Measurements from ENCODE around the gene TBC1D4. TPM values are rescaled to one million over a fixed set of nuclear protein-coding genes. Genes with fewer than 3 reads are reported as not detected.
"Not testable (repeated sequence)": the region's sequence is repeated elsewhere in the genome, so short reads cannot be mapped to it uniquely, and the experiment has no call there.

TBC1D4 gene
- total and polyA plus RNA-seq, 9 donors: 26.2 to 91.3 (median 52.6) TPM

DNA sequence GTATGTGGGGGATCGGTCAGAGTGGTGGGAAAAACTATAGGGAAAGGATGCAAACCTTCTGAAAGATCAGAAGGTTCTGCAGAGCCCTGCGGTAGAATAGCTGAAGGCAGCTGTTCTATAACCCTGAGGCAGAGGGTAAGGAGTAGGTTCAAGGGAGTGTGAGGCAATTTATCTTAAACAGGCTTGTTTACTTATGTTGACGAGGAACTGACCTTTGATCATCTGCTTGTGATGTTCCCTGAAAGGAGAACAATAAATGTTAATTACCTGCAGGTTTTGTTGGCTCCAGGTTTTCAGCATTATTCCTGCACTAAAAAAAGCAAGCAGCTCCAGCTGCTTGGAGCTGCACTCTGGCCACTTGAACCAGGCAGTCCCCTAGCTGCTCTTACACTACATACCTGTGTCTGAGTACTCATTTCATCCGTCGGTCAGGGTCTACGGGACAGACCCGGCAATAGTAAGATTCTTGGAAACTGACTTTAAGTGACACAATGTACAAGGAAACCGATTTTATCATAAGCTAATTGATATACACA, 202.1 kb downstream of the TBC1D4 start:
- Histone ChIP-seq H3K4me1 (ENCODE audit: insufficient read depth) (no peaks in the 10 kb centered on the region), H3K9me3 (no peaks in the 10 kb centered on the region), H3K27ac (no peak overlapping the region), H3K4me3 (no peak overlapping the region), H3K36me3 (no peaks in the 10 kb centered on the region), H3K27me3 (no peaks in the 10 kb centered on the region)
- no peak for TF ChIP-seq EP300 (IDR thresholded peaks at IDR 0.05)
- TF ChIP-seq, protein P1, sequence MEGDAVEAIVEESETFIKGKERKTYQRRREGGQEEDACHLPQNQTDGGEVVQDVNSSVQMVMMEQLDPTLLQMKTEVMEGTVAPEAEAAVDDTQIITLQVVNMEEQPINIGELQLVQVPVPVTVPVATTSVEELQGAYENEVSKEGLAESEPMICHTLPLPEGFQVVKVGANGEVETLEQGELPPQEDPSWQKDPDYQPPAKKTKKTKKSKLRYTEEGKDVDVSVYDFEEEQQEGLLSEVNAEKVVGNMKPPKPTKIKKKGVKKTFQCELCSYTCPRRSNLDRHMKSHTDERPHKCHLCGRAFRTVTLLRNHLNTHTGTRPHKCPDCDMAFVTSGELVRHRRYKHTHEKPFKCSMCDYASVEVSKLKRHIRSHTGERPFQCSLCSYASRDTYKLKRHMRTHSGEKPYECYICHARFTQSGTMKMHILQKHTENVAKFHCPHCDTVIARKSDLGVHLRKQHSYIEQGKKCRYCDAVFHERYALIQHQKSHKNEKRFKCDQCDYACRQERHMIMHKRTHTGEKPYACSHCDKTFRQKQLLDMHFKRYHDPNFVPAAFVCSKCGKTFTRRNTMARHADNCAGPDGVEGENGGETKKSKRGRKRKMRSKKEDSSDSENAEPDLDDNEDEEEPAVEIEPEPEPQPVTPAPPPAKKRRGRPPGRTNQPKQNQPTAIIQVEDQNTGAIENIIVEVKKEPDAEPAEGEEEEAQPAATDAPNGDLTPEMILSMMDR (IDR thresholded peaks at IDR 0.05): no peak
- no peak for TF ChIP-seq POLR2A (IDR thresholded peaks at IDR 0.05)
- no peak for DNase-seq
- intact Hi-C loops (cut with DNase I): no loop called here
- 83 to 88% (median 85%) methylated on average over 8 of the region's 8 CpGs for WGBS, 3 donors

- intact Hi-C loops (cut with DNase I); DNase-seq; H3K4me1 ChIP-seq (ENCODE audit: insufficient read depth); H3K4me3 ChIP-seq; H3K27ac ChIP-seq; H3K36me3 ChIP-seq; H3K27me3 ChIP-seq; H3K9me3 ChIP-seq: not testable (repeated sequence)
- 87 to 96% (median 96%) methylated on average over 4 of the region's 4 CpGs for WGBS, 3 donors
Observed at GRCh38 chr13:75273695-75274094, 208.3 kb downstream of the TBC1D4 start.

- H3K4me3 ChIP-seq: no peak overlapping the region
- H3K36me3 ChIP-seq: no peaks in the 10 kb centered on the region
- no peaks in the 10 kb centered on the region for H3K4me1 ChIP-seq (ENCODE audit: insufficient read depth)
- H3K27ac ChIP-seq: no peak overlapping the region
- no peaks in the 10 kb centered on the region for H3K27me3 ChIP-seq
- 95 to 98% (median 98%) methylated on average over 1 of the region's 1 CpG for WGBS, 3 donors
- intact Hi-C loops (cut with DNase I): no loop called here
- TF ChIP-seq EP300 (IDR thresholded peaks at IDR 0.05) (no peak), POLR2A (IDR thresholded peaks at IDR 0.05) (no peak)
- TF ChIP-seq, protein P1 (IDR thresholded peaks at IDR 0.05): no peak
- no peaks in the 10 kb centered on the region for H3K9me3 ChIP-seq
- no peak for DNase-seq
Observed at GRCh38 chr13:75271846-75272245, 210.1 kb downstream of the TBC1D4 start.

DNA sequence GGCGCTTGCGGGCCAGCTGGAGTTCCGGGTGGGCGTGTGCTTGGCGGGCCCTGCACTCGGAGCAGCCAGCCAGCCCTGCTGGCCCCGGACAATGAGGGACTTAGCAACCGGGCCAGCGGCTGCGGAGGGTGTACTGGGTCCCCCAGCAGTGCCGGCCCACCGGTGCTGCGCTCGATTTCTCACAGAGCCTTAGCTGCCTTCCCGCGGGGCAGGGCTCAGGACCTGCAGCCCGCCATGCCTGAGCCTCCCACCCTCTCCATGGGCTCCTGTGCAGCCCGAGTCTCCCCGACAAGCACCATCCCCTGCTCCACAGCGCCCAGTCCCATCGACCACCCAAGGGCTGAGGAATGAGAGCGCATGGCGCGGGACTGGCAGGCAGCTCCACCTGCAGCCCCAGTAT, 213.5 kb downstream of the TBC1D4 start:
- intact Hi-C loops (cut with DNase I); H3K9me3 ChIP-seq; H3K4me3 ChIP-seq; H3K27ac ChIP-seq; H3K4me1 ChIP-seq (ENCODE audit: insufficient read depth); H3K27me3 ChIP-seq; H3K36me3 ChIP-seq; DNase-seq: not testable (repeated sequence)
- 97 to 98% (median 97%) methylated on average over 24 of the region's 24 CpGs for WGBS, 3 donors

- Histone ChIP-seq H3K27ac (no peak overlapping the region), H3K27me3 (no peaks in the 10 kb centered on the region), H3K36me3 (no peaks in the 10 kb centered on the region), H3K9me3 (no peaks in the 10 kb centered on the region), H3K4me3 (no peak overlapping the region), H3K4me1 (ENCODE audit: insufficient read depth) (no peaks in the 10 kb centered on the region)
- 94% methylated on average over 2 of the region's 2 CpGs for WGBS, 3 donors
- intact Hi-C loops (cut with DNase I): no loop called here
- DNase-seq: no peak
- TF ChIP-seq POLR2A (IDR thresholded peaks at IDR 0.05) (no peak), EP300 (IDR thresholded peaks at IDR 0.05) (no peak)
- TF ChIP-seq, protein P1 (IDR thresholded peaks at IDR 0.05): no peak
Observed at GRCh38 chr13:75264611-75265010, 217.4 kb downstream of the TBC1D4 start.
